SK-N-SH (cell line): ENCODE measurements around the gene TRIM38. TPM values are rescaled to one million over a fixed set of nuclear protein-coding genes. Genes with fewer than 3 reads are reported as not detected.
"Not testable (repeated sequence)": the region's sequence is repeated elsewhere in the genome, so short reads cannot be mapped to it uniquely, and the experiment has no call there.

Experiments
- CTCF ChIA-PET: fragments of 300-600, 350-600 bp; formaldehyde crosslinking; extraction: SDS; loops from one replicate; lab custom pipeline; 2021; lab: Yijun Ruan, JAX
- POLR2A ChIA-PET: fragments of 350-600 bp; sonication (Branson Sonifier 250); formaldehyde crosslinking; extraction: SDS; loops from one replicate; lab custom pipeline; 2020; ENCODE audit warnings: antibody characterized with exemption, inconsistent platforms; lab: Yijun Ruan, JAX
- DNase-seq: peaks from one replicate; pipeline ENCODE4 v3.0.0; 2012
- H2AFZ ChIP-seq: fragments of 200-600 bp; sonication (generic); 2 replicates; pipeline ENCODE4 v1.8.1; 2016; ENCODE audit warnings: antibody characterized with exemption, mild to moderate bottlenecking, low read depth
- H3F3A ChIP-seq: fragments of 200-600 bp; sonication (generic); replicated peaks from 2 replicates; pipeline ENCODE3; 2016; ENCODE audit warnings: antibody characterized with exemption, mild to moderate bottlenecking; ENCODE audit not compliant: insufficient read depth
- H3K27ac ChIP-seq, 2 experiments: fragments of 200-500 bp in 1 of 2; fragments of 200-600 bp in 1 of 2; sonication (Bioruptor generic) in 1 of 2; sonication (generic), shearing (Covaris generic) in 1 of 2; 2 replicates each; pipeline versions ENCODE4 v1.5.1 to v1.6.1; 2014 to 2016; ENCODE audit warnings: low read depth in 2 of 2, inconsistent platforms in 1 of 2, low read length in 1 of 2, mild to moderate bottlenecking in 1 of 2, mixed read lengths in 1 of 2
- H3K27me3 ChIP-seq: fragments of 200-600 bp; sonication (generic), shearing (Covaris generic); 2 replicates; pipeline ENCODE4 v1.6.1; 2016; ENCODE audit warnings: mixed run types; ENCODE audit not compliant: insufficient read depth
- H3K36me3 ChIP-seq, 2 experiments: fragments of 200-500 bp in 1 of 2; fragments of 200-600 bp in 1 of 2; sonication (Bioruptor generic) in 1 of 2; sonication (generic) in 1 of 2; replicated peaks in 1 of 2; 2 replicates each; pipeline versions ENCODE3 to v1.5.1; 2014 to 2016; ENCODE audit warnings: low read length in 1 of 2, mild to moderate bottlenecking in 1 of 2; ENCODE audit not compliant: insufficient read depth in 2 of 2, control insufficient read depth in 1 of 2
- H3K4me1 ChIP-seq, 2 experiments: fragments of 200-500 bp in 1 of 2; fragments of 200-600 bp in 1 of 2; sonication (Bioruptor generic) in 1 of 2; sonication (generic), shearing (Covaris generic) in 1 of 2; 2 replicates each; pipeline versions ENCODE4 v1.5.1 to v1.6.1; 2014 to 2016; ENCODE audit warnings: low read depth in 1 of 2, low read length in 1 of 2, mixed run types in 1 of 2; ENCODE audit not compliant: insufficient read depth in 2 of 2, control insufficient read depth in 1 of 2
- H3K4me2 ChIP-seq: fragments of 200-600 bp; sonication (generic), shearing (Covaris generic); 2 replicates; pipeline ENCODE4 v1.6.1; 2017; ENCODE audit warnings: mixed run types
- H3K4me3 ChIP-seq, 2 experiments: fragments of 200-500 bp in 1 of 2; fragments of 200-600 bp in 1 of 2; sonication (Bioruptor generic) in 1 of 2; sonication (generic), shearing (Covaris generic) in 1 of 2; 2 replicates each; pipeline versions ENCODE4 v1.5.1 to v1.8.1; 2014 to 2016; ENCODE audit warnings: low read depth in 2 of 2, inconsistent platforms in 1 of 2, low read length in 1 of 2, mild to moderate bottlenecking in 1 of 2, mixed read lengths in 1 of 2, moderate library complexity in 1 of 2
- H3K79me2 ChIP-seq: fragments of 200-600 bp; sonication (generic); 2 replicates; pipeline ENCODE4 v1.8.1; 2017; ENCODE audit warnings: mild to moderate bottlenecking; ENCODE audit not compliant: insufficient read depth
- H3K9ac ChIP-seq: fragments of 200-600 bp; sonication (generic); 2 replicates; pipeline ENCODE4 v1.6.1; 2017; ENCODE audit warnings: mixed run types
- H3K9me2 ChIP-seq: fragments of 200-600 bp; sonication (generic); 2 replicates; pipeline ENCODE4 v1.6.1; 2017; ENCODE audit warnings: mixed run types
- H3K9me3 ChIP-seq: fragments of 200-600 bp; sonication (generic); 2 replicates; pipeline ENCODE4 v1.6.1; 2017; ENCODE audit warnings: mixed run types, mild to moderate bottlenecking, moderate library complexity
- H4K20me1 ChIP-seq: fragments of 200-600 bp; sonication (generic); 2 replicates; pipeline ENCODE4 v1.6.1; 2017; ENCODE audit warnings: mild to moderate bottlenecking, mixed run types; ENCODE audit not compliant: insufficient read depth
- CHD2 ChIP-seq: fragments of 150-350 bp; IDR thresholded peaks from 2 replicates; pipeline ENCODE4 v1.6.1; 2018; ENCODE audit warnings: low read length; ENCODE audit not compliant: partially characterized antibody
- EP300 ChIP-seq, 2 experiments: IDR thresholded peaks; 2 replicates each; pipeline versions ENCODE4 v1.4.0 to v1.6.1; 2012; ENCODE audit warnings: borderline replicate concordance in 1 of 2, low read depth in 1 of 2, low read length in 1 of 2
- FOSL2 ChIP-seq: IDR thresholded peaks from 2 replicates; pipeline ENCODE4 v1.4.0; 2012; ENCODE audit warnings: low read depth, mild to moderate bottlenecking, moderate library complexity, borderline replicate concordance
- FOXJ3 ChIP-seq: sonication (generic); formaldehyde crosslinking; IDR thresholded peaks from 2 replicates; pipeline ENCODE4 v1.5.1; 2020; ENCODE audit warnings: mild to moderate bottlenecking, missing genetic modification reagents
- JUND ChIP-seq: IDR thresholded peaks from 2 replicates; pipeline ENCODE4 v1.4.0; 2012
- MXI1 ChIP-seq: IDR thresholded peaks from 2 replicates; pipeline ENCODE4 v1.6.1; 2012; ENCODE audit warnings: mild to moderate bottlenecking, low read depth, low read length, improper control_type of control experiment
- NFIC ChIP-seq: IDR thresholded peaks from 2 replicates; pipeline ENCODE4 v1.4.0; 2012; ENCODE audit warnings: borderline replicate concordance
- RCOR1 ChIP-seq: fragments of 150-350 bp; IDR thresholded peaks from 2 replicates; pipeline ENCODE4 v1.6.1; 2017; ENCODE audit warnings: antibody characterized with exemption, low read length
- RFX5 ChIP-seq: IDR thresholded peaks from 2 replicates; pipeline ENCODE4 v1.6.1; 2012; ENCODE audit warnings: mild to moderate bottlenecking, improper control_type of control experiment, low read length
- RXRA ChIP-seq: IDR thresholded peaks from 2 replicates; pipeline ENCODE4 v1.4.0; 2012; ENCODE audit warnings: low read depth, mild to moderate bottlenecking, borderline replicate concordance
- SIN3A ChIP-seq: IDR thresholded peaks from 2 replicates; pipeline ENCODE4 v1.6.1; 2012; ENCODE audit warnings: low read depth, mild to moderate bottlenecking, low read length, moderate library complexity, borderline replicate concordance
- TEAD4 ChIP-seq: IDR thresholded peaks from 2 replicates; pipeline ENCODE4 v1.4.0; 2012; ENCODE audit warnings: mild to moderate bottlenecking, borderline replicate concordance; ENCODE audit not compliant: insufficient read depth
- USF2 ChIP-seq: fragments of 150-350 bp; IDR thresholded peaks from 2 replicates; pipeline ENCODE4 v1.6.1; 2017; ENCODE audit warnings: antibody characterized with exemption, low read length, low read depth, borderline replicate concordance
- YY1 ChIP-seq: IDR thresholded peaks from 2 replicates; pipeline ENCODE4 v1.4.0; 2012; ENCODE audit warnings: low read depth, mild to moderate bottlenecking
- WGBS: methylation state at CpG from one replicate; pipeline ENCODE4 v1.1.6; 2017; ENCODE audit warnings: low lambda C conversion rate; 5-methylcytosine and 5-hydroxymethylcytosine counted together
- polyA plus RNA-seq, 3 experiments: library from polyadenylated mRNA; depleted of rRNA; stranded (reverse); fragments of >200 nt; gene quantifications; 2 replicates each; pipeline ENCODE4 v1.2.3, GENCODE V29; 2012
- TF ChIP-seq, protein P1 (sequence below): IDR thresholded peaks from 2 replicates; pipeline ENCODE4 v1.4.0; 2012; ENCODE audit warnings: low read depth, borderline replicate concordance

Gene TRIM38
- polyA plus RNA-seq, 1 of the 3 experiments (the other 2 are of a cell fraction), result 0.62 TPM

DNA sequence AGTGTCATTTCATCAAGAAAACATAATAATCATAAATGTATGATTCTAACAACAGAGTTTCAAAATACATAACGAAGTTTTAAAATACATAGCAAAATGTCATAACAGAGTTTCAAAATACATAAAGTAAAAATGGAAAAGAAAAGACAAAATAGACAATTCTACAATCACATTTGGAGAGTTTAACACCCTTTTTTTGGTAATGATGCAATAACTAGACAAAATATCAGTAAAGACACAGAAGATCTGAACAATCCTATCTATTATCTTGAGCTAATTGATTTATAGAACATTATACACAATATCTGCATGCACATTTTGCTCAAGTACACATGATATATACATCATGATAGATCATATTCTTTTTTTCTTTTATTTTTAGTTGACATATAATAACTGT lies 18.7 kb upstream of the TRIM38 start:
- no peaks in the 10 kb centered on the region for H3K9me2 ChIP-seq
- WGBS, result 33% methylated on average over 1 of the region's 1 CpG
- no peak for TF ChIP-seq USF2
- TF ChIP-seq, protein P1, sequence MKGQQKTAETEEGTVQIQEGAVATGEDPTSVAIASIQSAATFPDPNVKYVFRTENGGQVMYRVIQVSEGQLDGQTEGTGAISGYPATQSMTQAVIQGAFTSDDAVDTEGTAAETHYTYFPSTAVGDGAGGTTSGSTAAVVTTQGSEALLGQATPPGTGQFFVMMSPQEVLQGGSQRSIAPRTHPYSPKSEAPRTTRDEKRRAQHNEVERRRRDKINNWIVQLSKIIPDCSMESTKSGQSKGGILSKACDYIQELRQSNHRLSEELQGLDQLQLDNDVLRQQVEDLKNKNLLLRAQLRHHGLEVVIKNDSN, result no peak
- TF ChIP-seq YY1, result no peak
- no peak for TF ChIP-seq CHD2
- no peak for TF ChIP-seq FOXJ3 (CRISPR knock-in tag)
- TF ChIP-seq RFX5, result no peak
- no peak for TF ChIP-seq JUND
- TF ChIP-seq RXRA, result no peak
- TF ChIP-seq RCOR1, result no peak
- TF ChIP-seq, all 33 proteins: peak for 0
- DNase-seq, result no peak
- Histone ChIP-seq H3K27me3 (no peaks in the 10 kb centered on the region), H3F3A (no peaks in the 10 kb centered on the region), H3K36me3 (no peaks in the 10 kb centered on the region), H3K79me2 (no peaks in the 10 kb centered on the region), H3K27ac (no peak overlapping the region), H2AFZ (no peak overlapping the region), H3K4me1 (no peaks in the 10 kb centered on the region), H3K4me2 (no peak overlapping the region), H3K4me3 (no peak overlapping the region), H3K9ac (no peak overlapping the region), H4K20me1 (no peaks in the 10 kb centered on the region), H3K9me3 (no peaks in the 10 kb centered on the region)
- ChIA-PET CTCF (interaction anchor here (0.9 to 1.7 kb wide), 3 partner anchors 13 to 224 kb away, joined by 3 to 5 read pairs (median 4); no protein-coding TSS in a partner anchor), POLR2A (no interaction called here)

DNA sequence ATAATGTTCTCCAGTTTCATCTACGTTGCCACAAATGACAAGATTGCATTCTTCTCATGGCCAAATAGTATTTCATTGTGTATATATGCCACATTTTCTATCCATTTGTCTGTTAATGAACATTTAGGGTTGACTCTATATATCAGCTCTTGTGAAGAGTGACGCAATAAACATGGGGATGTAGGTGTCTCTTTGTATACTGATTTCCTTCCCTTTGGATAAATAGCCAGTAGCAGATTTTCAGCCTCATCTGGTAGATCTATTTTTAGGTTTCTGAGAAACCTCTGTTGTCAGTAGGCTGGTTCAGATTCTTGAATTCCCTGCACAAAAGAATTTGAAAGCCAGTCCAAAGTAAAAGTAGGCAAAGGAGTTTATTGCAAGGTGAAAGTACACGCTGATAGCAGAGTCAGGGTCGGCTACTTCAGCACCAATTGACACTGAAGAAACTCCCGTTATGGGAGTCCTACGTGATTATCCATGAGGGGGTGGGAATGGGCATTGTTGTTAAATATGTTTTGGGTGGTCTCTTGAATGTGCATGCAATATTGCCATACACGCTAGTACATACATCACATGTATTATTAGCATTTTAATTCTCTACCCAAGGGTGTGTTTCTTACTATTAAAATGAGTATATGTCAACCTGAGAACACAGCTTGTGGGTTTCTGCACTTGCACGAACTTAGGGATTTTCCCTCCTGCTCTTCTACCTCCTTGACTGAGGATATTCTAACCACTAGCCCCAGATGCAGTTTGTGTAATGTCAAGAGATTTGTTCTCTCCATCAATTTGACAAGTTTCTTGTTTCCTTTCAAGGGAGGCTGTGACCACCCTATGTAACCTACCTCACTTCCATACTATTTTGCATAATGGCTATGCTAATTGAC lies 17.7 kb upstream of the TRIM38 start:
- Histone ChIP-seq H3F3A (no peaks in the 10 kb centered on the region), H3K79me2 (no peaks in the 10 kb centered on the region), H3K9ac (no peak overlapping the region), H3K27me3 (no peaks in the 10 kb centered on the region), H3K4me2 (no peak overlapping the region), H3K4me1 (no peaks in the 10 kb centered on the region), H3K27ac (no peak overlapping the region), H4K20me1 (no peaks in the 10 kb centered on the region), H2AFZ (no peak overlapping the region)
- ChIA-PET CTCF (interaction anchor here (0.9 to 1.7 kb wide), 3 partner anchors 14 to 225 kb away, joined by 3 to 5 read pairs (median 4); no protein-coding TSS in a partner anchor), POLR2A (interaction anchor here (0.8 kb wide), 1 partner anchor 76 kb away, joined by 4 read pairs; a partner anchor contains a TSS)
- WGBS, result 67% methylated on average over 8 of the region's 8 CpGs
- no peak for TF ChIP-seq YY1
- no peak for TF ChIP-seq FOSL2
- TF ChIP-seq TEAD4, result no peak
- TF ChIP-seq EP300 (IDR thresholded peaks at IDR 0.05; ENCODE audit: borderline replicate concordance in 1 of 2, low read depth in 1 of 2, low read length in 1 of 2), result no peak
- no peak for TF ChIP-seq NFIC
- no peak for TF ChIP-seq MXI1
- TF ChIP-seq RFX5, result no peak
- TF ChIP-seq SIN3A, result no peak
- TF ChIP-seq FOXJ3 (CRISPR knock-in tag), result no peak
- TF ChIP-seq, all 33 proteins: peak for 0
- DNase-seq, result no peak
- no peaks in the 10 kb centered on the region for H3K36me3 ChIP-seq
- no peak overlapping the region for H3K4me3 ChIP-seq
- no peaks in the 10 kb centered on the region for H3K9me2 ChIP-seq
- no peaks in the 10 kb centered on the region for H3K9me3 ChIP-seq

DNA sequence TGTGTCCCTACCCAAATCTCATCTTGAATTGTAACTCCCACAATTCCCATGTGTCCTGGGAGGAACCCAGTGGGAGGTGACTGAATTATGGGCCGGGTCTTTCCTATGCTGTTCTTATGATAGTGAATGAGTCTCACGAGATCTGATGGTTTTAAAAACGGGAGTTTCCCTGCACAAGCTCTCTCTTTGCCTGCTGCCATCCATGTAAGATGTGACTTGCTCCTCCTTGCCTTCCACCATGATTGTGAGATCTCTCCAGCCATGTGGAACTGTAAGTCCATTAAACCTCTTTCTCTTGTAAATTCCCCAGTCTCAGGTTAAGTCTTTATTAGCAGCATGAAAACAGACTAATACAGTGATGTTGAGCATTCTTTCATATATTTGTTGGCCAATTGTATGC lies 16.9 kb upstream of the TRIM38 start:
- H4K20me1 ChIP-seq, H3K4me2 ChIP-seq, H3K36me3 ChIP-seq, POLR2A ChIA-PET, H3F3A ChIP-seq, H3K9me2 ChIP-seq, H3K27me3 ChIP-seq, H2AFZ ChIP-seq, H3K9me3 ChIP-seq, H3K4me3 ChIP-seq, H3K27ac ChIP-seq, H3K9ac ChIP-seq, H3K4me1 ChIP-seq, H3K79me2 ChIP-seq, DNase-seq: not testable (repeated sequence)
- 28% methylated on average over 3 of the region's 3 CpGs for WGBS
- CTCF ChIA-PET, result interaction anchor here (1.7 kb wide), 1 partner anchor 226 kb away, joined by 4 read pairs; no protein-coding TSS in a partner anchor
